GM12878 (cell line): ENCODE data around the gene GMCL1. TPM values are rescaled to one million over a fixed set of nuclear protein-coding genes. Genes with fewer than 3 reads are reported as not detected.

ENCODE experiments used
- BCL11A ChIP-seq: IDR thresholded peaks from 2 replicates; pipeline ENCODE4 v1.6.1; 2011; ENCODE audit warnings: low read depth, low read length
- CHD4 ChIP-seq: fragments of 200-600 bp; sonication (generic); IDR thresholded peaks from 2 replicates; pipeline ENCODE4 v1.6.1; 2016; ENCODE audit warnings: mild to moderate bottlenecking
- CREM ChIP-seq: IDR thresholded peaks from 2 replicates; pipeline ENCODE4 v1.6.1; 2014; ENCODE audit warnings: antibody characterized with exemption, low read depth
- EP300 ChIP-seq, 2 experiments: fragments of 150-350 bp in 1 of 2; IDR thresholded peaks; 2 replicates each; pipeline ENCODE4 v1.6.1; 2011 to 2012; ENCODE audit warnings: low read depth in 2 of 2, low read length in 2 of 2, borderline replicate concordance in 1 of 2, improper control_type of control experiment in 1 of 2, inconsistent platforms in 1 of 2; ENCODE audit not compliant: control insufficient read depth in 1 of 2
- GABPA ChIP-seq: IDR thresholded peaks from 2 replicates; pipeline ENCODE4 v1.6.1; 2014; ENCODE audit warnings: antibody characterized with exemption, low read depth, mild to moderate bottlenecking, inconsistent platforms
- JUND ChIP-seq: IDR thresholded peaks from 2 replicates; pipeline ENCODE4 v1.6.1; 2012; ENCODE audit warnings: low read depth, mild to moderate bottlenecking, low read length, improper control_type of control experiment, moderate library complexity
- MTA2 ChIP-seq: fragments of 450-650 bp; IDR thresholded peaks from 2 replicates; pipeline ENCODE4 v1.6.1; 2016; ENCODE audit warnings: low read depth, mild to moderate bottlenecking, moderate library complexity
- MXI1 ChIP-seq: fragments of 150-350 bp; IDR thresholded peaks from 2 replicates; pipeline ENCODE4 v1.6.1; 2011; ENCODE audit warnings: low read depth, mild to moderate bottlenecking, inconsistent platforms, low read length, improper control_type of control experiment
- NFYA ChIP-seq: IDR thresholded peaks from 2 replicates; pipeline ENCODE4 v1.6.1; 2011; ENCODE audit warnings: low read depth, mild to moderate bottlenecking, low read length, improper control_type of control experiment, borderline replicate concordance
- NFYB ChIP-seq: IDR thresholded peaks from 2 replicates; pipeline ENCODE4 v1.6.1; 2011; ENCODE audit warnings: low read depth, mild to moderate bottlenecking, low read length, improper control_type of control experiment, moderate library complexity; ENCODE audit not compliant: insufficient read depth
- NR2C1 ChIP-seq: fragments of 450-650 bp; IDR thresholded peaks from 2 replicates; pipeline ENCODE4 v1.6.1; 2017; ENCODE audit warnings: antibody characterized with exemption, mild to moderate bottlenecking, moderate library complexity
- POLR2AphosphoS5 ChIP-seq: IDR thresholded peaks from 2 replicates; pipeline ENCODE4 v1.6.1; 2011; ENCODE audit warnings: mild to moderate bottlenecking, low read length, inconsistent platforms
- RAD21 ChIP-seq: IDR thresholded peaks from 2 replicates; pipeline ENCODE4 v1.6.1; 2011; ENCODE audit warnings: mild to moderate bottlenecking, low read depth, low read length, moderate library complexity; ENCODE audit not compliant: insufficient read depth
- RUNX3 ChIP-seq: IDR thresholded peaks from 2 replicates; pipeline ENCODE4 v1.6.1; 2012; ENCODE audit warnings: low read length, inconsistent platforms
- SIN3A ChIP-seq: IDR thresholded peaks from 2 replicates; pipeline ENCODE4 v1.6.1; 2012; ENCODE audit warnings: low read depth, low read length, improper control_type of control experiment
- STAT1 ChIP-seq: fragments of 450-650 bp; conservative IDR thresholded peaks from 2 replicates; pipeline ENCODE4 v1.6.1; 2014; ENCODE audit warnings: antibody characterized with exemption, mild to moderate bottlenecking
- SUPT20H ChIP-seq: IDR thresholded peaks from 2 replicates; pipeline ENCODE4 v1.6.1; 2011; ENCODE audit warnings: low read depth, mild to moderate bottlenecking, low read length, moderate library complexity, borderline replicate concordance; ENCODE audit not compliant: control insufficient read depth
- TAF1 ChIP-seq: IDR thresholded peaks from 2 replicates; pipeline ENCODE4 v1.6.1; 2011; ENCODE audit warnings: mild to moderate bottlenecking, low read depth, low read length, borderline replicate concordance
- TCF3 ChIP-seq: IDR thresholded peaks from 2 replicates; pipeline ENCODE4 v1.6.1; 2012; ENCODE audit warnings: low read depth, mild to moderate bottlenecking, low read length, borderline replicate concordance; ENCODE audit not compliant: insufficient read depth
- WRNIP1 ChIP-seq: IDR thresholded peaks from 2 replicates; pipeline ENCODE4 v1.6.1; 2011; ENCODE audit warnings: low read depth, low read length, improper control_type of control experiment, borderline replicate concordance
- ZBED1 ChIP-seq: IDR thresholded peaks from 2 replicates; pipeline ENCODE4 v1.6.1; 2016; ENCODE audit warnings: borderline replicate concordance
- ZNF24 ChIP-seq: fragments of 450-650 bp; IDR thresholded peaks from 2 replicates; pipeline ENCODE4 v1.6.1; 2017; ENCODE audit warnings: antibody characterized with exemption, mild to moderate bottlenecking
- polyA plus RNA-seq, 11 experiments: library from polyadenylated mRNA; depleted of rRNA in 4 of 11; unstranded in 6 of 11; stranded (reverse) in 5 of 11; fragments of >200 nt; fragmentation: Nextera tagmentation in 4 of 11; fragmentation: Illumina TruSeq in 1 of 11; extraction: Ambion mirVana in 4 of 11; extraction: Trizol in 1 of 11; gene quantifications; 1 replicate in 1 of 11; 2 replicates in 10 of 11; pipeline versions ENCODE4 v1.2.1 to v1.2.3, GENCODE V29; 2011 to 2016; ENCODE audit warnings: inconsistent platforms in 2 of 11, missing spikeins in 2 of 11, low read depth in 1 of 11
- total RNA-seq, 4 experiments: library from RNA; depleted of rRNA in 3 of 4; stranded (reverse); fragments of >200 nt in 3 of 4; fragmentation: Illumina TruSeq in 1 of 4; extraction: Trizol in 1 of 4; gene quantifications; 2 replicates each; pipeline versions ENCODE4 v1.2.1 to v1.2.3, GENCODE V29; 2013 to 2021
- TF ChIP-seq, protein P1 (sequence below): fragments of 450-650 bp; IDR thresholded peaks from 2 replicates; pipeline ENCODE4 v1.6.1; 2017; ENCODE audit warnings: mild to moderate bottlenecking, moderate library complexity
- TF ChIP-seq, protein P2 (sequence below): IDR thresholded peaks from 2 replicates; pipeline ENCODE4 v1.6.1; 2011; ENCODE audit warnings: borderline replicate concordance, low read depth, mild to moderate bottlenecking, moderate library complexity, mixed read lengths, low read length; ENCODE audit not compliant: insufficient read depth; ENCODE audit errors: extremely low read length
- TF ChIP-seq, protein P3 (sequence below): IDR thresholded peaks from 2 replicates; pipeline ENCODE4 v1.6.1; 2012; ENCODE audit warnings: low read length, inconsistent platforms

GMCL1 gene
- total and polyA plus RNA-seq, 10 of the 15 experiments (the other 5 are each of a cell fraction or from before 2014, with no cell fraction given): 3.7 to 21.4 (median 12.3) TPM

GRCh38 chr2:69893684-69894551, 64.5 kb downstream of the GMCL1 start, which contains the start of gene SNRNP27 (continued):
- TF ChIP-seq, protein P1, sequence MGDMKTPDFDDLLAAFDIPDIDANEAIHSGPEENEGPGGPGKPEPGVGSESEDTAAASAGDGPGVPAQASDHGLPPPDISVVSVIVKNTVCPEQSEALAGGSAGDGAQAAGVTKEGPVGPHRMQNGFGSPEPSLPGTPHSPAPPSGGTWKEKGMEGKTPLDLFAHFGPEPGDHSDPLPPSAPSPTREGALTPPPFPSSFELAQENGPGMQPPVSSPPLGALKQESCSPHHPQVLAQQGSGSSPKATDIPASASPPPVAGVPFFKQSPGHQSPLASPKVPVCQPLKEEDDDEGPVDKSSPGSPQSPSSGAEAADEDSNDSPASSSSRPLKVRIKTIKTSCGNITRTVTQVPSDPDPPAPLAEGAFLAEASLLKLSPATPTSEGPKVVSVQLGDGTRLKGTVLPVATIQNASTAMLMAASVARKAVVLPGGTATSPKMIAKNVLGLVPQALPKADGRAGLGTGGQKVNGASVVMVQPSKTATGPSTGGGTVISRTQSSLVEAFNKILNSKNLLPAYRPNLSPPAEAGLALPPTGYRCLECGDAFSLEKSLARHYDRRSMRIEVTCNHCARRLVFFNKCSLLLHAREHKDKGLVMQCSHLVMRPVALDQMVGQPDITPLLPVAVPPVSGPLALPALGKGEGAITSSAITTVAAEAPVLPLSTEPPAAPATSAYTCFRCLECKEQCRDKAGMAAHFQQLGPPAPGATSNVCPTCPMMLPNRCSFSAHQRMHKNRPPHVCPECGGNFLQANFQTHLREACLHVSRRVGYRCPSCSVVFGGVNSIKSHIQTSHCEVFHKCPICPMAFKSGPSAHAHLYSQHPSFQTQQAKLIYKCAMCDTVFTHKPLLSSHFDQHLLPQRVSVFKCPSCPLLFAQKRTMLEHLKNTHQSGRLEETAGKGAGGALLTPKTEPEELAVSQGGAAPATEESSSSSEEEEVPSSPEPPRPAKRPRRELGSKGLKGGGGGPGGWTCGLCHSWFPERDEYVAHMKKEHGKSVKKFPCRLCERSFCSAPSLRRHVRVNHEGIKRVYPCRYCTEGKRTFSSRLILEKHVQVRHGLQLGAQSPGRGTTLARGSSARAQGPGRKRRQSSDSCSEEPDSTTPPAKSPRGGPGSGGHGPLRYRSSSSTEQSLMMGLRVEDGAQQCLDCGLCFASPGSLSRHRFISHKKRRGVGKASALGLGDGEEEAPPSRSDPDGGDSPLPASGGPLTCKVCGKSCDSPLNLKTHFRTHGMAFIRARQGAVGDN: no peak
- TF ChIP-seq NFYB (no peak), TCF3 (no peak), BCL11A (no peak), ZNF24 (no peak), NFYA (no peak), ZBED1 (0 out of 2 replicates have a peak, but pooled peaks have one; percentile 35), RAD21 (no peak), EP300 (IDR thresholded peaks at IDR 0.05; ENCODE audit: borderline replicate concordance in 1 of 2, control insufficient read depth in 1 of 2, low read depth in 2 of 2, low read length in 2 of 2) (no peak; a peak in 1 of 4 replicates), POLR2AphosphoS5 (peak; percentile 80), RUNX3 (peak; percentile 73), GABPA (peak; percentile 99), MXI1 (peak; percentile 80), STAT1 (0 out of 2 replicates have a peak, but pooled peaks have one; percentile 63), NR2C1 (peak; percentile 92), SIN3A (no peak), WRNIP1 (no peak), CREM (peak; percentile 70), TAF1 (peak; percentile 100), CHD4 (no peak), SUPT20H (no peak), MTA2 (peak; percentile 30; the same call in 1 of the 2 replicates), JUND (no peak)
- TF ChIP-seq, protein P2, sequence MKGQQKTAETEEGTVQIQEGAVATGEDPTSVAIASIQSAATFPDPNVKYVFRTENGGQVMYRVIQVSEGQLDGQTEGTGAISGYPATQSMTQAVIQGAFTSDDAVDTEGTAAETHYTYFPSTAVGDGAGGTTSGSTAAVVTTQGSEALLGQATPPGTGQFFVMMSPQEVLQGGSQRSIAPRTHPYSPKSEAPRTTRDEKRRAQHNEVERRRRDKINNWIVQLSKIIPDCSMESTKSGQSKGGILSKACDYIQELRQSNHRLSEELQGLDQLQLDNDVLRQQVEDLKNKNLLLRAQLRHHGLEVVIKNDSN: no peak
- TF ChIP-seq, protein P3, sequence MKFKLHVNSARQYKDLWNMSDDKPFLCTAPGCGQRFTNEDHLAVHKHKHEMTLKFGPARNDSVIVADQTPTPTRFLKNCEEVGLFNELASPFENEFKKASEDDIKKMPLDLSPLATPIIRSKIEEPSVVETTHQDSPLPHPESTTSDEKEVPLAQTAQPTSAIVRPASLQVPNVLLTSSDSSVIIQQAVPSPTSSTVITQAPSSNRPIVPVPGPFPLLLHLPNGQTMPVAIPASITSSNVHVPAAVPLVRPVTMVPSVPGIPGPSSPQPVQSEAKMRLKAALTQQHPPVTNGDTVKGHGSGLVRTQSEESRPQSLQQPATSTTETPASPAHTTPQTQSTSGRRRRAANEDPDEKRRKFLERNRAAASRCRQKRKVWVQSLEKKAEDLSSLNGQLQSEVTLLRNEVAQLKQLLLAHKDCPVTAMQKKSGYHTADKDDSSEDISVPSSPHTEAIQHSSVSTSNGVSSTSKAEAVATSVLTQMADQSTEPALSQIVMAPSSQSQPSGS: 0 out of 2 replicates have a peak, but pooled peaks have one; percentile 44
